ENCODE results near the gene HLA-A. TPM values are rescaled to one million over a fixed set of nuclear protein-coding genes. Genes with fewer than 3 reads are reported as not detected.
A peak's percentile ranks its signal among the peaks of the same experiment; 100 is the strongest.
"Not testable (repeated sequence)": the region's sequence is repeated elsewhere in the genome, so short reads cannot be mapped to it uniquely, and the experiment has no call there.

Gene HLA-A
- total RNA-seq, 1 donor from 2014 or later: 526 TPM

DNA sequence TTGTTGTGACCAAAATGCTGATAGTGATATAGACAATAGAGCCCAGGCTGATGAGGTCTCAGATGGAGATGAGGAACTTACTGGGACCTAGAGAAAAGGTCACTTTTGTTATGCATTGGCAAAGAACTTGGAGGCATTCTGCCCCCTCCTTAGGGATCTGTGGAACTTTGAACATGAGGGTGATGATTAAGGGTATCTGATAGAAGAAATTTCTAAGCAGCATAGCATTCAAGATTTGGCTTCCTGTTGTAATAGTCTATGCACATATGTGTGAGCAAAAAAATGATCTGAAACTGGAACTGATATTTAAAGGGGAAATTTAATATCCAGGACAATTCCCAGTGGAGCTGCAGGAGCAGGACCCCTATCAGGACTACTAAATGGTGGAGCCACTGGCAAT lies 17.1 kb downstream of the HLA-A start:
- no peak for DNase-seq (ENCODE audit: low spot score)

DNA sequence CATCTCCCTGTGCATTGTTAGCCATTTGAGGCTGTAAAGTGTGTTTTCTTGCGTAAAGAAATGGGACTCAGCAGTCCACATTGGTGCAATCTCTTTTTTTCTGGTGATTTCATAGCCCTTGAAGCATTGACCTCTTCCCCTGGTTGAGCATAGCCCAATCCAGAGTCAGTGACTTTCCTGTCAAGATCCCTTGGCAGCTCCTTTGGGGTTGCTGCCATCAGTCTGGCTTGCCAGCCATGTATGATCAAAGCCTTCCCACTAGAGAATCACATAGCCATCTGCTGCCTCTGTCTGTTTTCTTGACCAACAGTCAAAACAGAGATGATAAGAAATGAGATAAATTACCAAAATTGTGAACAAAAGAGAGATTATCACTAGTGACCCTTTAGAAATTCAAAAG lies 19.6 kb downstream of the HLA-A start:
- DNase-seq (ENCODE audit: low spot score): no peak

DNA sequence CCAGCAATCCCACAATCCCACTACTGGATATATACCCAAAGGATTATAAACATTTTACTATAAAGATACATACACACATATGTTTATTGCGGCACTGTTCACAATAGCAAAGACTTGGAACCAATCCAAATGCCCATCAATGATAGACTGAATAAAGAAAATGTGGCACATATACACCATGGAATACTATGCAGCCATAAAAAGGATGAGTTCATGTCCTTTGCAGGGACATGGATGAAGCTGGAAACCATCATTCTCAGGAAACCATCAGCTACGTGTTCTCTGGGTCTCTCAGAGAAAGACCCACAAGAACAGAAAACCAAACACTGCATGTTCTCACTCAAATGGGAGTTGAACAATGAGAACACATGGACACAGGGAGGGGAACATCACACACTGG lies 21.4 kb downstream of the HLA-A start:
- not testable (repeated sequence) for DNase-seq (ENCODE audit: low spot score)

DNA sequence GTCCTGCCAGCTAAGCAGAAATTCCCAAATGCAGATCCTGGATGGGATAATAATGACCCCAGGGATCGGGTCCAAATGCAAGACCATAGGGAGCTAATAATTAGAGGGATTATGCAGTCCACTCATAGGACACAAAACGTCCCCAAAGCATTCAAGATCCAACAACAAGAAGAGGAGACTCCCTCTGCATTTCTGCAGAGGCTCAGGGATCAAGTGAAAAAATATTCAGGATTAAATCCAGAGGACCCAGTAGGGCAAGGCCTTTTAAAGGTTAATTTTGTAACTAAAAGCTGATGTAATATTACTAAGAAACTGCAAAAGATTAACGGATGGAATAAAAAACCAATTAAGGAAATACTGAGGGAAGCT lies 22.2 kb downstream of the HLA-A start:
- DNase-seq (ENCODE audit: low spot score): no peak

DNA sequence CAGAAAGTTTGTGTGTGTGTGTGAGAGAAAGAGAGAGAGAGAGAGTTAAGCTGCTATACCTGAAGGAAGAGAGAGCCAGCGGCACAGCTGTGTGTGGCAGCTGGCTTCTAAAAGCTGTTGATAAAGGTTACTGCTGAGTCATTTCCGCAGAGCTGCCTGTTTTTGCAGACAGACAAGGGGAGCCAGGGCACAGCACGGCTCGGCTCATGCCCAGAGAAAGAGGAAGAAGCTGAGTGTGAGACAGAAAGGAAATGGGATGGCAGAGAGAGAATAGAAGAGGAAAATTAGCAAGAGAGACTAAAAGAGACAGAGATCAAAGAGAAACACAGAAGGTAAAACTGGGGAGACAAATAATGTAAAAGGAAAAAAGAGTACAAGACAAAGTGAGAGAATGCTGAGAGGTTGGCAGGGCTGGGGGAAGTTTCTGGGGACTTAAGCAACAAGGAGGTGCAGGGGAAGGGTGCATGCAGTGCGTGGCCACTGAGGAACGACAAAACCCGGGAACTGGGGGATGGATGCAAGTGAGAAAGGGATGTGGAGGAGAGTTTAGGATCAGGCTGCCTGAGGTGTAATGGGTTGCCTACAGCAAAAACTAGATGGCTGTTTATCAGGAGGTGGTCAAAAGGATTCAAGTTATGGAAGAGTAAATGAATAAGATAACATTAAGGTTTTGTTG lies 22.7 kb downstream of the HLA-A start:
- DNase-seq (ENCODE audit: low spot score): no peak

DNA sequence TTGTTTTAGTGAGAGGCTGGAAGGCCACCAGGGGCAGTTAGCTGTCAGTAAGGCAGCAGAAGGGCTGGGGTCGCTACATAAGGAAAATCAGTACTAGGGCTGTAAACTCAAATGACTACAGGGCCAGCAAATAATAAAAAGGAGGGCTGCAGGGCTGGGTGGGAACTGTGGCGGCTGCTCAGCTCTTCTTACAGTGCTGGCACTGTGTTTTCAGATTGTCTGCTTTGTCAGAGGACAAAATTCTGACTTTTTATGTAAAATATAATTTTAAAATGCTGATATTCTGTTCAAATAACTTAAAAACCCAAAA lies 23.2 kb downstream of the HLA-A start:
- no peak for DNase-seq (ENCODE audit: low spot score)

DNA sequence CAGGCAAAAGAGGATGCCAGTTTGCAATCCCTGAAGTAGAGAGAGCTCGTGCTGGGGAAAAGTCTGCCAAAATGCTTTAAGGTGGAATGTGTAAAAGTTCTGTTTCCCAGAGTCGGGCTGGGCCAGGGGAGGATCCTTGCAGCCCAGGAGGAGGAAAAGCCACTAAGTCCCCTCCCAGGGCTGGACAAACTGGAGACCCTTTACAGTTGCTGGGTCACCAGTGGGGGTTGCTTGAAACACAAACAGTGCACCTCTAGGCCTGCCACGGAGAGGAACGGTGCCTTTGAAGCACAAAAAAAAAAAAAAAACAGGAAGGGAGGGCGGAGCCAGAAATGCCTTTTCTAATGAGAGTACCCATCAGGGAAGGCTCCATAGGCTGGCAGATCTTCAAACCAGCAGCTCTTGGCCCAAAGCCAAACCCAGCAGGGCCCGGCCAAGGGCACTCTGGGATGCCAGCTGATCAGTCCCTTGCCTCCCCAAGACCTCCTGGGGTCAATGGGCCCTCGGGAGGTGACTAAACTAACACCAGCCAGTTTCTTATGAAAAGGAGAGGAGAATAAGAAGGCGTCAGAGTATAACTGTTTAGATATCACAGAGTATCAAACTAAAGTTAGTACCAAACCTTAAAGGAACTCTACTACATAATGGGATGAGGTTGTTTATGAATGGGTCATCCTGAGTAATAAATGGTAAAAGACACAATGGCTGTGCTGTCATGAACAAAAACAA lies 23.7 kb downstream of the HLA-A start:
- peak; percentile 94 for DNase-seq (ENCODE audit: low spot score)

DNA sequence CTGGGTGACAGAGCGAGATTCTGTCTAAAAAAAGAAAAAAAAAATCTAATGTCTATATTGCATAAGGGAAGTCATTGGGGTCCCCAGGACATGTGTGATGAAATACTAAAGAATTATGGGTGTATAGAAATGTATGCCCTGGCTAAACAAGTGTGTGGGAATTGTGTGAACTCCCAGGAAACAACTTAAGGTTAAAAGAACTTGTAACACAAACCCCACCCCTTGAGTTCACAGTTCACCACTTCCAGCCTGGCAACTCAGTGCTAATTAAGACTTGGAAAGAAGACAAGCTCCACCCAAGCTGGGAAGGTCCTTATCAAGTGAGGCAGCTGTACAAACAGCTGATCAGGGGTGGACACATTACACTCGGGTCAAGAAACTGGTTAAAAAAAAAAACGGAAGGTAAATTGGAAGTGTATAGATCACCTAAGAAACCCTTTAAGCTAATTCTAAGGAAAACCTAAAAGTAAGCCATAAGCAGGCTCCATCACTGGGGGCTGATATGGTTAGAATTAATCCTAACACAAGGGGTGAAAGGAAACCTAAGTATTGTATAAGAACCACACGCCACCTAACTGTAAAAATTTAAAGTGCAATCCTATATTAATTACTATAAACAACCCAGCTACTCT lies 25.2 kb downstream of the HLA-A start:
- no peak for DNase-seq (ENCODE audit: low spot score)

DNA sequence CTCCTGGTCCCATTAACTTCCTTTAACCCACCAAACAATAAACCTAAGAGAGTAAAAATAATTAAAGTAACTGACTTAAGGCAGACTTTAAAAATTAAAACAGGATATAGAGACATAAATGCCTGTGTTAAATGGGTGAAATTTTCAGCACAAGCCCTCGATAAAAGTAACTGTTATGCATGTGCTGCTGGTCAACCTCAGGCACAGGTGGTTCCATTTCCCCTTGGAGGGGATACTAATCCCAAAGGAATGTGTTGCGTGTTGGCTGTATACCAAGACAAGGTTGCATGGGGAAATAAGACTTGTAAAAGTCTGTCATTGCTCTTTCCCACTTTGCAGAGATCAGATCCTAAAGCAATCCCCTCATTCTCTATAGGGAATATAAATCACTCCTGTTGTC lies 25.8 kb downstream of the HLA-A start:
- DNase-seq (ENCODE audit: low spot score): no peak

DNA sequence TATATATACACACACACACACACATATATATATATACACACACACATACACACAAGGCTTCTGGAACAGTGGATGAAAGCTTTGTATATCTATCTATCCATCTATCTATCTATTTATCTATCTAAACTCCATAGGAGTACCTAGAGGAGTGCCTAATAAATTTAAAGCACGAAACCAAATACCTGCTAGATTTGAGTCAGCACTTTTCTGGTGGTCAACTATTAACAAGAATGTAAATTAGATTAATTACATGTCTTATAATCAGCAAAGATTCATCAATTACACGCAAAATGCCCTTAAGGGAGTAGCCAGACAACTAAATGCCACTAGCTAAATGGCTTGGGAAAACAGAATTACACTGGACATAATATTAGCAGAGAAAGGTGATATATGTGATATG lies 26.6 kb downstream of the HLA-A start:
- DNase-seq (ENCODE audit: low spot score): no peak

DNA sequence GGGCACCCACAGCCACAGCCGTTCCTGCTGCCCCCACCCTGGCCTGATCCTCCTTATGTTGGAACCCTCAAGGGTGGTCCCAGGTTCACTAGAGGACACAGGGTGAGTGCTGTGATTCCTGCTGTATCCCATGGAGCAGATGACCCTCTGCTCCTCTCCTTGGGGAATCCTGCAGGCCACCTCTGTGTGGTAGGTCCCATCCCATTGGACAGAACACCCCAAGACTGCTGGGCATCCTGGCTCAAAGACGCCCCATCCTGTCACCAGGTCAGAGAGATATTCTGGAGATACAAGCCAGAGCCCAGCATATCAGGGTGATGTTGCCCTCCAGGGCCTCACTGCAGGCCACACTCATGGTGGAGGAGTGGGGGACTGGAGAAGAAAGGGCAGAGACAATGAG lies 28.4 kb downstream of the HLA-A start:
- DNase-seq (ENCODE audit: low spot score): no peak

DNA sequence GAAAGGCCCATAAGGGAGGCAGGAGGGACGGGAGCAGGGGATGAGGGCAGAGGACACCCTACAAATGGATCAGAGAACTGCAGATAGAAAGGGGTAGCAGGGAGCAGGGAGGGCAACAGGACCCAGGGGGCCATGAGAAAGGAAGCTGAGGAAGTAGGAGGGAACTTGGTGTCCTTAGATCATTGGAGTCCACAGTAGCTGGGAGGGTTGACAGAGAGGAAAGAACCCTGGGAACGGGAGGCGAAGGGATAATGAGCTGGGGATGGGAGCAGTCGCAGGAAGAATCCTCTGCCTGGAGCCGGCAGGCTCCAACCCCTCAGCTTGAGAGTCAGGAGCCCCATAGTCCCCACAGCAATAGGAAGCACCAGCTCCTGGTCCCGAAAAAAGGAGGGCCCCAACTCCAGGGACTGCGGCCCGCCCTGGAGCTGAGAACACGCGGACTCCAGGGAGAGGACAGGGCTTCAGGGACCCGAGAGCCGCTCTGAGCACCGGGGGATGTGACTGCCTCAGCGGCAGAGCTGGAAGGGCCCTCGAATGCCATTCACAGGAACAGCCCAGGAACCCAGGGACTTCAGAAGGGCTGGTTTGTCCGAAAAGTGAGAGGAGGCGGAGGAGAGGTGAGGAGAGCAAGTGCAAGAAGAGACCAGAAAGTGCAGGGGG lies 32.7 kb downstream of the HLA-A start:
- no peak for DNase-seq (ENCODE audit: low spot score)

DNA sequence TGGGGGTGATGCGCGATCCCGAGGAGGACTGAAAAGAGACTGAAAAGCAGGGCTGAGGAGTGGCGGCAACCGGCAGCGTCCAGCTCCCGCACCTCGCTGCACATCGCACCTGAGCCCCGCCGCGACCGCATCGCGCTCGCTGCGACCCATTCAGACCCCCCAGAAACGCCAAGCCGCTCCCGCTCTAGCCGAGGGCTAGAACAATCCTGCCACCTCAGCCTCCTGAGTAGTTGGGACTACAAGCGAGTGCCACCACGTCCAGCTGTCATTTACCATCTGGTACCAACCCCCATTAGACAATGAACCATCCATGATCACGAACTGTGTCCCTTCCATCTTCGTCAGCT lies 33.2 kb downstream of the HLA-A start:
- DNase-seq (ENCODE audit: low spot score): peak; percentile 71

DNA sequence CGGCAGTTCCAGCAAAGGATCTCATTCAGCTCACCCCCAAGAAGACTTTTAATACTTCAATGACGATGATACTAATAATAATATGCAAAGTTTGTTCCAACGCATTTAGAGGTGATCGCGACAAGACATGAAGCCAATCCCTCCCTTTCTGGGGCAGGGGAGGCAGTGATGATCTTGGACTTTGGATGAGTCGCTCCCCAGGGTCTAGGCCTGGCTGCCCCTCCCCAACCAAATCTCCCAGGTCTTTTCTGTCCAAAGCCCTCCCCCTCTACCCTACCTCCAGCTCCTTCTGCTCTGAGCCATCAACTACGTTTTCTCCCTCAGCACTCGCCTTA lies 33.9 kb downstream of the HLA-A start:
- DNase-seq (ENCODE audit: low spot score): no peak

DNA sequence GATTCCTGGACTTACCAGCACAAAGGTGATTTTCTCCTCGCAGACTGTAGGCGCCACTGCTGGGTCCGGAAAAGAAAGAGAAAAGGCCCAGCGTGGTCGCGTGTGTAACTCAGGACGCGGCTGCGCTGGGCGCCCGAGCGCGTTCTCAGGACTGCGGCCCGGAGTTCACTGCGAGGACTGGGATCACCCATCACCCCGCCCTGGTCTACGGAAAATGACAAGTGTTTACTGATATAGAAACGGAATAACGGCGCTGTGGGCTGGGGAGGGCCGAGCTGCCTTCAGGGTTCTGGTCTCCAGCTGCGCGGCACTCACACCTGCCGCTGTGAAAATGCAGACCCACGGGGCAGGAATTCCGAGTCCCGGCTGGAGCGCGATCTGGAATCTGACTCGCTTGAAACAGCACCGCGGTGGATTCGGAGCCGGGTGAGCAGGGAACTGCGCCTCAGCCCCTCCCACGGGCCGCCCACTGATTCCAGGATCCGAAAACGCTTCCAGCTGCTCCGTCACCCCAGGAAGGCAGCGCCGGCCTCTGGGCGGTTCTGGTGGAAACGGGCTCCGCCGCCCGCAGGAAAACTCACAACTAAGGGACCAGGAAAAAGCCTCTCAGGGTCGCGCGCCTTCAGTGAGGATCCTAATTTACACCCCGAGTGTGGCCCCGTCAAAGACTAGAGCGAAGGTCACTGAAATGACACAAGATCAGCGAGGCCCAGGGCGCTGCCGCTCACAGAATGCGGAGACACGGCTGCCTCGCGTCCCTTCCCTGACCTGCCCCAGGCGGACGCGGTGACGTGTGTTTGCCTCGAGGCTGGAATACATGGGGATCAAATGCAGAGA lies 34.5 kb downstream of the HLA-A start:
- DNase-seq (ENCODE audit: low spot score): peak; percentile 96

DNA sequence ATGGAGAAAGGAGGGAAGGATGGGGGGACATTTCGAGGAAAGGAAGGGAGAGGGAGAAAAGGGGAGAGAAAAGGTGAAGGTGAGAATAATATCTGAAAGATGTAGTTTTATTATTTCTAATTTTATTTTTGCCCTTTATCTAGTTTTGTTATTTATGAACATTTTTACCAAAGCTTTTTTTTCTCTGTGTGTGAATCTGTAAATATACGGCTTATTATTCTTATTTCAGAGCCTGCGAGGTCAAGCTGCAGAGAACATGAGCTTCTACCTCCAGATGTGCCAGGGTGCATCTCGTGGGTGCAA lies 35.0 kb downstream of the HLA-A start:
- DNase-seq (ENCODE audit: low spot score): no peak

DNA sequence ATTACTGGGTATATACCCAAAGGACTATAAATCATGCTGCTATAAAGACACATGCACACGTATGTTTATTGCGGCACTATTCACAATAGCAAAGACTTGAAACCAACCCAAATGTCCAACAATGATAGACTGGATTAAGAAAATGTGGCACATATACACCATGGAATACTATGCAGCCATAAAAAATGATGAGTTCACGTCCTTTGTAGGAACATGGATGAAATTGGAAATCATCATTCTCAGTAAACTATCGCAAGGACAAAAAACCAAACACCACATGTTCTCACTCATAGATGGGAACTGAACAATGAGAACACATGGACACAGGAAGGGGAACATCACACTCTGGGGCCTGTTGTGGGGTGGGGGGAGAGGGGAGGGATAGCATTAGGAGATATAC lies 37.7 kb downstream of the HLA-A start:
- not testable (repeated sequence) for DNase-seq (ENCODE audit: low spot score)

DNA sequence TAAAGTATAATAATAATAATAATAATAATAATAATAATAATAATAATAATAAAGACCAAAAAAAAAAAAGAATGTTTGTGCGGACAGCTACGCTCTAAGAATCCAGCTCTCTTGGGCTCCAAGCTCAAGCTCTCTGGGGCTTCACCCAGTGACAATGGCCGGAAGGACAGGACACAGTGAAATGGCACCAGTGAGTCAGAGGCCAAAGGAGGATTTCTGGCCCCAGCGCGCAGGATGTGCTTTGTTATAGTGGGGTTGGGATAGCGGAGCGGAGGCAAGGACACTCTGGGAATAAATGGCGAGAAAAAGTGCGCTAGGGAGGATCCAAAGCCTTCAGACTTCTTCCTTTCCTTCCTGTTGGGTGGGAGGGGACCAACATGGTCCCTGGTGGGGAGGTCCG lies 38.2 kb downstream of the HLA-A start:
- no peak for DNase-seq (ENCODE audit: low spot score)

DNA sequence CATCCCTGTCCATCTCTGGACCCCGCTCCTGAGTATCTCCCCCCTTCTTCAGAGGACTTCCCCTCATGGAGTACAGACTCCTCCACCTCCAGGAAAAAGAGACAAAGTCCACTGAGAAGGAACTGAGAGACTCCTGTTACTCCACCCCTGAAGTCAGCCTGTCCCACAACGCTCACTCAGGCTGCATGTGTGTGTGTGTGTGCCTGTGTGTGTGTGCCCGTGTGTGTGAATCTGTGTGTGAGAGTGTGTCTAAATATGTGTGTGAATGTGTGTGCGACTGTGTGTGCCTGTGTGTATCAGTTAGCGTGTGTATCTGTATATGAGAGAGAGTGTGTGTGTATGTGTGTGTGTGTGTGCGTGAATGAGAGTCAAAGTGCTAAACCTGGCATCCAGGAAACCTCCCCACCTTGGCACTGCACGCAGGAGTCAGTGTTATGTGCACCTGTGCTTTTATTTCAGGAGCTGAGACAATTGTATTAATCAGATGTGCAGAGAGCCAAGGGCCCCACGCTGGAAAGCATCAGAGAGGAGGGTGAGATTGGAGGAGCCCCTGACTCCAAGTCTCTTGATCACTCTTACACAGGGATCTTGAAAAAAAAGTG lies 39.0 kb downstream of the HLA-A start:
- no peak for DNase-seq (ENCODE audit: low spot score)

DNA sequence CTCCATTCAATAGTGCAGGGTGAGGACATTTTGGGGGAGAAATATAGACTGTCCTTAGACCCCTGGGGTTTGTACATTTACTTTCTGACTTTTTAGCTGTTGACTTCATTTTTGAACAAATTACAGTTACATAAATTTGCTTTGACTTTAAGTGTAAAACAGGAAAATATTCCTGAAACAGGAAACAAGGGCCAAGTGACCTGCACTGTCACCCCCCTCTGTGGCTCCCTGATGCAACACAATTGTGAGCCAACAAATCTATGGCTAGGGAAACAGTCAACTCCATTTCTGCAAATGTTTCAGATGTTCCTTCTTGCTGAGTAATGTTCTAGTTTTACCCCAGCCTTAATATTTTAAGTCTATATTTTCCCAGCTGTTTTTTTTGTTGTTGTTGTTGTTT lies 39.8 kb downstream of the HLA-A start:
- DNase-seq (ENCODE audit: low spot score): no peak

DNA sequence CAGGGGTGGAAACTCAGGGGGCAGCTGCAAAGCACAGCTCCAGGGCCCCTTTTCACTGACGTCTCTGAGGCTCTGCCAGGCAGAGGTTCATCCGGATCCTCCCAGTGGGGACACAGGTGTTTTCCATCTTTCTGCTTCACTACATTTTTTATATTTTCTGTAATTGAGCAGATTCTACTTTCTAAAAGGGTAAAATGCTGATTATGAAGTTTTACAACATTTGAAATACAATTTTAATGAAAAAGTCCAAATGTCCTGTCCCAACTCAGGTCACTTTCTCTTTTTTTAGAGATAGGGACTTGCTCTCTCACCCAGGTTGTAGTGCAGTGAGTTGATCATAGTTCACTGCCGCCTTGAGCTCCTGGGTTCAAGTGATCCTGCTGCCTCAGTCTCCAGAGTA lies 41.9 kb downstream of the HLA-A start:
- no peak for DNase-seq (ENCODE audit: low spot score)

DNA sequence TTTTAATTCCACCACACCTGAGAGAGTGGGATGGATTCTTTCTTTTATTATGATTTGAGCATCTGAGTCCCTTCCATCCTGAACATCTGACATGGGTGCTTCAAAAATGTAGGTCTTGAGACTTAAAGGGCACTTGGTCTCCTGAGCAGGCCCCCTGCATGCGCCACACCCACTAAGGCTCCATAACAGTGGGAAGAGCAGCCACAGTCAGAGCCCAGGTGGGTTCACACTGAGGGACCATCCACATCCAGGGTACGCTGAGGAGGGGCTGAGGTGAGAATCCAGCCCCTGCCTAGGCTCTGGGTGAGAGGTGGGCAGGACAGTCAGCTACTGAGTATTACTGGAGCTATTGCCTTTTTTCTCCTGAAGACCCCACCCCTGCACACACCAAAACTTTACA lies 42.7 kb downstream of the HLA-A start:
- peak; percentile 59 for DNase-seq (ENCODE audit: low spot score)

Data from mesenteric fat pad (tissue), 1 donor.